HEK293T (cell line): ENCODE measurements around the gene GALNT2.

Source experiments
- CTCF ChIA-PET: fragments of 350-600 bp; formaldehyde crosslinking; extraction: SDS; loops from one replicate; lab custom pipeline; 2021; ENCODE audit warnings: antibody characterized with exemption, inconsistent platforms; lab: Yijun Ruan, JAX
- POLR2A ChIA-PET: fragments of 350-600 bp; formaldehyde crosslinking; extraction: SDS; loops from one replicate; lab custom pipeline; 2020; ENCODE audit warnings: antibody characterized with exemption, inconsistent platforms; lab: Yijun Ruan, JAX
- DNase-seq: peaks from one replicate; pipeline ENCODE4 v3.0.0; 2012; ENCODE audit warnings: mixed read lengths; ENCODE audit errors: extremely low spot score
- ARNT ChIP-seq: fragments of 450-650 bp; IDR thresholded peaks from 2 replicates; pipeline ENCODE4 v1.6.1; 2017; ENCODE audit warnings: mild to moderate bottlenecking
- BHLHE40 ChIP-seq: fragments of 450-650 bp; IDR thresholded peaks from 2 replicates; pipeline ENCODE4 v1.6.1; 2016; ENCODE audit warnings: mild to moderate bottlenecking, moderate library complexity, borderline replicate concordance
- CTBP1 ChIP-seq: fragments of 450-650 bp; IDR thresholded peaks from 2 replicates; pipeline ENCODE4 v1.6.1; 2016; ENCODE audit warnings: borderline replicate concordance
- ELF4 ChIP-seq: fragments of 450-650 bp; IDR thresholded peaks from 2 replicates; pipeline ENCODE4 v1.6.1; 2017; ENCODE audit warnings: antibody characterized with exemption
- FOXA1 ChIP-seq: fragments of 450-650 bp; IDR thresholded peaks from 2 replicates; pipeline ENCODE4 v1.6.1; 2016; ENCODE audit warnings: mild to moderate bottlenecking
- FOXK2 ChIP-seq: fragments of 450-650 bp; IDR thresholded peaks from 2 replicates; pipeline ENCODE4 v1.6.1; 2016; ENCODE audit warnings: mild to moderate bottlenecking
- FOXM1 ChIP-seq: fragments of 450-650 bp; IDR thresholded peaks from 2 replicates; pipeline ENCODE4 v1.6.1; 2017; ENCODE audit warnings: mild to moderate bottlenecking, borderline replicate concordance
- HDGF ChIP-seq: fragments of 450-650 bp; IDR thresholded peaks from 2 replicates; pipeline ENCODE4 v1.6.1; 2017; ENCODE audit warnings: antibody characterized with exemption, borderline replicate concordance
- L3MBTL2 ChIP-seq: fragments of 450-650 bp; conservative IDR thresholded peaks from 2 replicates; pipeline ENCODE4 v1.6.1; 2016; ENCODE audit warnings: mild to moderate bottlenecking
- LEF1 ChIP-seq: fragments of 450-650 bp; IDR thresholded peaks from 2 replicates; pipeline ENCODE4 v1.6.1; 2017; ENCODE audit warnings: mild to moderate bottlenecking, borderline replicate concordance
- NFRKB ChIP-seq: fragments of 450-650 bp; IDR thresholded peaks from 2 replicates; pipeline ENCODE4 v1.6.1; 2016; ENCODE audit warnings: mild to moderate bottlenecking, moderate library complexity
- PKNOX1 ChIP-seq: fragments of 450-650 bp; IDR thresholded peaks from 2 replicates; pipeline ENCODE4 v1.6.1; 2016
- SP1 ChIP-seq: fragments of 450-650 bp; IDR thresholded peaks from 2 replicates; pipeline ENCODE4 v1.6.1; 2017
- SUZ12 ChIP-seq: fragments of 450-650 bp; IDR thresholded peaks from 2 replicates; pipeline ENCODE4 v1.6.1; 2016; ENCODE audit warnings: mild to moderate bottlenecking
- TARDBP ChIP-seq: fragments of 450-650 bp; IDR thresholded peaks from 2 replicates; pipeline ENCODE4 v1.6.1; 2016
- ZNF384 ChIP-seq: fragments of 450-650 bp; IDR thresholded peaks from 2 replicates; pipeline ENCODE4 v1.6.1; 2016

Gene GALNT2

GRCh38 chr1:230156068-230156467 is 89.0 kb downstream of the GALNT2 start:
- no peak for TF ChIP-seq PKNOX1
- no peak for TF ChIP-seq HDGF
- ChIA-PET POLR2A (no interaction called here), CTCF (no interaction called here)
- no peak for DNase-seq

DNA sequence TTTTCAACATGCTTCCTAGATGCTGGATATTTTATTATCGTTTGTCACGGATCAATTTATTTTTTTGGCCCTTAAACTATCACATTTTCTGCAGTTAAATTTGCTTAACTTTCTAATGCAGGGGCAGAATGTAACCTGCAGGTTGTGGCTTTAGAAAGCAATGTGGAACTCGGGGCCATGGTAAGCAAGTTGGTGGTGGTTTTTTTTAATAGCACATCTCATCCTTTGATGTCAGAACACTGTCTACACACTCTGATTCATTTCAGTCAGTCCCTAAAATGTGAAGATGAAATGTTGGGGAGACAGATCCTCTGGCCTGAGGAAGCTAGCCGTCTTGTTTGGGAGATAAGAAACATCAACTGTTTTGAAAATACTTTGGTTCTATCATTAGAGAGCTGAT is 89.5 kb downstream of the GALNT2 start:
- ChIA-PET CTCF (no interaction called here), POLR2A (no interaction called here)
- no peak for DNase-seq
- TF ChIP-seq ELF4 = no peak
- no peak for TF ChIP-seq BHLHE40
- no peak for TF ChIP-seq ZNF384

- TF ChIP-seq TARDBP (no peak), L3MBTL2 (no peak), NFRKB (no peak), ARNT (no peak), FOXK2 (no peak), BHLHE40 (no peak), CTBP1 (no peak), ELF4 (no peak), SUZ12 (no peak), ZNF384 (no peak), SP1 (no peak), LEF1 (no peak), PKNOX1 (no peak), HDGF (no peak), FOXM1 (no peak), FOXA1 (no peak)
- ChIA-PET CTCF (no interaction called here), POLR2A (interaction anchor here (0.6 kb wide), 1 partner anchor 248 kb away, joined by 3 read pairs; no protein-coding TSS in a partner anchor)
- DNase-seq = no peak
Measured at GRCh38 chr1:230157420-230158390, 90.7 kb downstream of the GALNT2 start.

DNA sequence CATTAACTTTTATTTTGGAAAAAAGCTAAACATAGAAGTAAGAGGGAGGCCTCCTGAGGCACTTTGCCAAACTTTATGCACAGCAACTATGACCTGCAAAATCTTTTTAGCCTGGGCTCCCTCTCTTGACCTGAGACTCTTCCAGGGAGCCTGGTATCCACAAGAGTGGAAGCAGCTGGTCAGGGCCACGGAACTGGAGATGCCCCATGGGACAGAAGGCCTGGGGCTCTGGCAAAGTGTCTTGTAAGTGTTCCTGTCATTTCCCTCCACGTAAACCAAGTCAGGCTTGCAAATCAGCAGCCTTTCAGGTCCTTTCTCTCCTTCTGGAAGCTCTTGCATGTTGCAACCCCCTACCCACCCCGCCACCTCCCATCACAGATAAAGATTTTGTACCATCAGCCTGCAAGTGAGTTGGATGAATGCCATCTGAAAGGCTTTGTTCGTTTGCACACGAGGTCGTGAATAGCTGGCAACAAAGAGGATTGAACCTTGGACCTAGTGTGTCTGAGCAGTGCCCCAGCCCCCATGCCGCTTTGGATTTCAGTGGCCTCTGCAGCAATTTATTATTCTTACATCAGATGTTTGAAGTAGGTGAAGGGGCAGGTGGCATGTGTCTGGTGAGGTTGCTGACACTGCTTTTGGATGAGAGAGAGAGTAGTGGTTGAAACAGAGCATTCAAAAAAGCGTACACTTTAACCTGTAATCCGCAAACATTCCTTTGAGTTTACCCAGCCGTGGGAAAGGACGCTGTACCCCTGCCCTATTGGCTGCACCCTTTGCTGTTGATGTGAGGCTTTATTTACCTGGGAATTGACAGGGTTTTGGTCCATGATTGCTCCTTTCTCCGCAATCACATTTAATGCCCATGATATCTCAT is 91.6 kb downstream of the GALNT2 start:
- TF ChIP-seq BHLHE40 = no peak
- TF ChIP-seq L3MBTL2 = no peak
- TF ChIP-seq HDGF = no peak
- no peak for TF ChIP-seq FOXK2
- TF ChIP-seq LEF1 = no peak
- no peak for TF ChIP-seq TARDBP
- TF ChIP-seq SUZ12 = no peak
- TF ChIP-seq ARNT = no peak
- no peak for TF ChIP-seq FOXA1
- TF ChIP-seq ELF4 = no peak
- no peak for TF ChIP-seq SP1
- TF ChIP-seq CTBP1 = no peak
- no peak for TF ChIP-seq FOXM1
- no peak for TF ChIP-seq PKNOX1
- TF ChIP-seq ZNF384 = no peak
- no peak for TF ChIP-seq NFRKB
- ChIA-PET CTCF (no interaction called here), POLR2A (no interaction called here)
- no peak for DNase-seq

DNA sequence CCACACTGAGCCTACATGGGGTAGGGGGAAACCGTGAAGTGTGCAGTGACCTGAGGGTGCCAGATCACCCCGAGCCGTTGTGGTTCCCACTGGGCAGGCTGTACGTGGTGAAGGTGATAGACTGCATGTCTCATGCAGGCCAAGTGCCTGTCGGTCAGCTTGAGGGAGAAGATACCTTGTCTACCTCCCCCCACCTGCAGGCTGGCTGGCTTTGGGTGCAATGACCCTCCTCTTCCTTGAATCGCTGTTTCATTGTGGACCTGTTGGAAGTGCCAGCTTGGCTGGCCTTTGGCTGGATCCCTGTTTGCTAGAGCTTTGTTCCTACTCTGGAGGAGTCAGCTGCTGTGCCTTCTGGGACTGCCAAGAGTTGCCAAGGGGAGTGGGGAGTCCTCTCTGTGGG is 92.5 kb downstream of the GALNT2 start:
- no peak for TF ChIP-seq HDGF
- TF ChIP-seq PKNOX1 = no peak
- no peak for TF ChIP-seq SP1
- TF ChIP-seq ARNT = no peak
- no peak for TF ChIP-seq SUZ12
- TF ChIP-seq FOXM1 = no peak
- no peak for TF ChIP-seq NFRKB
- no peak for TF ChIP-seq L3MBTL2
- TF ChIP-seq FOXK2 = no peak
- no peak for TF ChIP-seq ELF4
- TF ChIP-seq CTBP1 = no peak
- TF ChIP-seq TARDBP = no peak
- ChIA-PET CTCF (no interaction called here), POLR2A (no interaction called here)
- no peak for DNase-seq
